Trophoblast cell (in vitro differentiated cells and primary cell): ENCODE data around the gene ABCB4.
"Not testable (repeated sequence)": the region's sequence is repeated elsewhere in the genome, so short reads cannot be mapped to it uniquely, and the experiment has no call there.

ENCODE experiments used
- DNase-seq, 2 donors: peaks; one replicate each; pipeline ENCODE4 v3.0.0-alpha.2; 2016
- H2AFZ ChIP-seq: 2 replicates; pipeline ENCODE4 v1.6.1; 2013; ENCODE audit warnings: low read length, moderate library complexity, mild to moderate bottlenecking; ENCODE audit not compliant: insufficient read depth, poor library complexity
- H2AK5ac ChIP-seq: 2 replicates; pipeline ENCODE4 v1.6.1; 2013; ENCODE audit warnings: mild to moderate bottlenecking, low read length
- H2BK120ac ChIP-seq: 2 replicates; pipeline ENCODE4 v1.6.1; 2013; ENCODE audit warnings: low read length, mild to moderate bottlenecking, moderate library complexity; ENCODE audit not compliant: insufficient read depth, poor library complexity
- H2BK12ac ChIP-seq: 2 replicates; pipeline ENCODE4 v1.6.1; 2013; ENCODE audit warnings: mild to moderate bottlenecking, low read length, moderate library complexity
- H2BK5ac ChIP-seq: 2 replicates; pipeline ENCODE4 v1.6.1; 2013; ENCODE audit warnings: low read length, low read depth, moderate library complexity, mild to moderate bottlenecking; ENCODE audit not compliant: poor library complexity
- H3K14ac ChIP-seq: 2 replicates; pipeline ENCODE4 v1.6.1; 2013; ENCODE audit warnings: mild to moderate bottlenecking, low read length
- H3K18ac ChIP-seq: 2 replicates; pipeline ENCODE4 v1.6.1; 2013; ENCODE audit warnings: mild to moderate bottlenecking, low read length
- H3K23ac ChIP-seq: 2 replicates; pipeline ENCODE4 v1.6.1; 2013; ENCODE audit warnings: low read length
- H3K27ac ChIP-seq: 2 replicates; pipeline ENCODE4 v1.5.1; 2013; ENCODE audit warnings: low read depth, mild to moderate bottlenecking, inconsistent platforms, low read length, moderate library complexity
- H3K27me3 ChIP-seq: 2 replicates; pipeline ENCODE4 v1.6.1; 2013; ENCODE audit warnings: inconsistent platforms, mild to moderate bottlenecking, low read length, moderate library complexity; ENCODE audit not compliant: insufficient read depth
- H3K36me3 ChIP-seq, 2 experiments: 1 replicate in 1 of 2; 2 replicates in 1 of 2; pipeline ENCODE4 v1.6.1; 2013; ENCODE audit warnings: low read length in 2 of 2, mild to moderate bottlenecking in 2 of 2, moderate library complexity in 1 of 2; ENCODE audit not compliant: insufficient read depth in 2 of 2, control insufficient read depth in 1 of 2
- H3K4ac ChIP-seq: 2 replicates; pipeline ENCODE4 v1.6.1; 2013; ENCODE audit warnings: low read depth, mild to moderate bottlenecking, low read length, moderate library complexity
- H3K4me1 ChIP-seq, 2 experiments: 1 replicate in 1 of 2; 2 replicates in 1 of 2; pipeline ENCODE4 v1.6.1; 2013; ENCODE audit warnings: low read length in 2 of 2, mild to moderate bottlenecking in 2 of 2, moderate library complexity in 1 of 2; ENCODE audit not compliant: insufficient read depth in 2 of 2, control insufficient read depth in 1 of 2
- H3K4me2 ChIP-seq: 2 replicates; pipeline ENCODE4 v1.6.1; 2013; ENCODE audit warnings: inconsistent platforms, mild to moderate bottlenecking, low read length, moderate library complexity
- H3K4me3 ChIP-seq: 2 replicates; pipeline ENCODE4 v1.5.1; 2013; ENCODE audit warnings: mild to moderate bottlenecking, low read depth, low read length, inconsistent platforms
- H3K79me1 ChIP-seq: one replicate; pipeline ENCODE4 v1.6.1; 2013; ENCODE audit warnings: low read length
- H3K79me2 ChIP-seq: 2 replicates; pipeline ENCODE4 v1.6.1; 2013; ENCODE audit warnings: low read length, mild to moderate bottlenecking; ENCODE audit not compliant: control insufficient read depth, insufficient read depth, poor library complexity
- H3K9ac ChIP-seq: 2 replicates; pipeline ENCODE4 v1.6.1; 2013; ENCODE audit warnings: mild to moderate bottlenecking, low read length
- H3K9me3 ChIP-seq: 2 replicates; pipeline ENCODE4 v1.6.1; 2013; ENCODE audit warnings: low read depth, mild to moderate bottlenecking, control low read depth, inconsistent platforms, low read length; ENCODE audit not compliant: insufficient read depth
- H4K12ac ChIP-seq: 2 replicates; pipeline ENCODE4 v1.6.1; 2013; ENCODE audit warnings: low read depth, mild to moderate bottlenecking, low read length, moderate library complexity
- H4K8ac ChIP-seq: 2 replicates; pipeline ENCODE4 v1.6.1; 2013; ENCODE audit warnings: low read depth, mild to moderate bottlenecking, low read length, moderate library complexity
- H4K91ac ChIP-seq: one replicate; pipeline ENCODE4 v1.6.1; 2013; ENCODE audit warnings: low read depth, mild to moderate bottlenecking, low read length, moderate library complexity
- WGBS: extraction: QIAGEN DNeasy Blood & Tissue Kit; methylation state at CpG from one replicate; pipeline ENCODE4 v1.1.7; 2013; ENCODE audit warnings: missing lambda C conversion rate; ENCODE audit not compliant: insufficient read length, insufficient coverage; ENCODE audit errors: extremely low coverage; 5-methylcytosine and 5-hydroxymethylcytosine counted together

Gene ABCB4

GRCh38 chr7:87473192-87473591 is 2.3 kb downstream of the ABCB4 start:
- no peak overlapping the region for H4K91ac ChIP-seq
- no peak overlapping the region for H2BK120ac ChIP-seq
- no peaks in the 10 kb centered on the region for H3K79me2 ChIP-seq
- no CpG with 5 or more reads among the region's 2 CpGs for WGBS
- no peaks in the 10 kb centered on the region for H3K36me3 ChIP-seq
- no peaks in the 10 kb centered on the region for H3K9me3 ChIP-seq
- H3K18ac ChIP-seq, result no peak overlapping the region
- H3K4me2 ChIP-seq, result no peak overlapping the region
- H2BK5ac ChIP-seq, result no peak overlapping the region
- H3K27me3 ChIP-seq, result peaks cover 15% of the 10 kb centered on the region
- no peak overlapping the region for H3K27ac ChIP-seq
- H3K4me1 ChIP-seq, result peaks cover 4% of the 10 kb centered on the region in 2 experiments
- no peak for DNase-seq
- no peak overlapping the region for H3K4ac ChIP-seq
- H3K9ac ChIP-seq, result no peak overlapping the region
- H3K14ac ChIP-seq, result no peak overlapping the region
- H2AK5ac ChIP-seq, result no peak overlapping the region
- H4K12ac ChIP-seq, result no peak overlapping the region
- H2AFZ ChIP-seq, result no peak overlapping the region
- no peak overlapping the region for H3K4me3 ChIP-seq
- H2BK12ac ChIP-seq, result no peak overlapping the region
- H3K79me1 ChIP-seq, result no peaks in the 10 kb centered on the region
- no peak overlapping the region for H3K23ac ChIP-seq
- H4K8ac ChIP-seq, result no peak overlapping the region

GRCh38 chr7:87471473-87471872 is 4.0 kb downstream of the ABCB4 start:
- Histone ChIP-seq H2BK12ac (no peak overlapping the region), H3K4ac (no peak overlapping the region), H3K27me3 (peaks cover 15% of the 10 kb centered on the region), H4K12ac (no peak overlapping the region), H3K4me1 (peaks cover 4% of the 10 kb centered on the region in 2 experiments), H3K4me2 (no peak overlapping the region), H3K9me3 (no peaks in the 10 kb centered on the region), H2AK5ac (no peak overlapping the region), H2BK5ac (no peak overlapping the region), H3K79me2 (no peaks in the 10 kb centered on the region), H3K9ac (no peak overlapping the region), H3K36me3 (no peaks in the 10 kb centered on the region), H3K18ac (no peak overlapping the region), H4K8ac (no peak overlapping the region), H3K79me1 (no peaks in the 10 kb centered on the region), H3K14ac (no peak overlapping the region), H2AFZ (no peak overlapping the region), H3K27ac (no peak overlapping the region), H4K91ac (no peak overlapping the region), H3K23ac (no peak overlapping the region), H3K4me3 (no peak overlapping the region), H2BK120ac (no peak overlapping the region)
- DNase-seq, result no peak
- no CpG with 5 or more reads among the region's 2 CpGs for WGBS

GRCh38 chr7:87469204-87469603 is 6.3 kb downstream of the ABCB4 start:
- H2BK5ac ChIP-seq, H2AK5ac ChIP-seq, H3K79me1 ChIP-seq, H3K18ac ChIP-seq, H4K8ac ChIP-seq, H2BK12ac ChIP-seq, H3K36me3 ChIP-seq, H3K9ac ChIP-seq, H3K4me2 ChIP-seq, H3K4me1 ChIP-seq, H3K27ac ChIP-seq, H3K14ac ChIP-seq, DNase-seq, H2BK120ac ChIP-seq, H3K9me3 ChIP-seq, H2AFZ ChIP-seq, H3K4ac ChIP-seq, H3K4me3 ChIP-seq, H3K27me3 ChIP-seq, H4K12ac ChIP-seq, H4K91ac ChIP-seq, H3K79me2 ChIP-seq, H3K23ac ChIP-seq: not testable (repeated sequence)

- H3K27ac ChIP-seq, H3K4me1 ChIP-seq, H2BK120ac ChIP-seq, DNase-seq, H2AK5ac ChIP-seq, H4K12ac ChIP-seq, H3K23ac ChIP-seq, H3K36me3 ChIP-seq, H2BK12ac ChIP-seq, H3K27me3 ChIP-seq, H3K4me3 ChIP-seq, H4K91ac ChIP-seq, H4K8ac ChIP-seq, H2BK5ac ChIP-seq, H3K79me2 ChIP-seq, H3K4ac ChIP-seq, H3K14ac ChIP-seq, H3K18ac ChIP-seq, H3K79me1 ChIP-seq, H2AFZ ChIP-seq, H3K9ac ChIP-seq, H3K4me2 ChIP-seq, H3K9me3 ChIP-seq: not testable (repeated sequence)
- WGBS, result no CpG with 5 or more reads among the region's 7 CpGs
Measured at GRCh38 chr7:87465534-87465880, 10.0 kb downstream of the ABCB4 start.
